ENCODE data around the gene THSD7A. TPM values are rescaled to one million over a fixed set of nuclear protein-coding genes. Genes with fewer than 3 reads are reported as not detected.

THSD7A gene
- total RNA-seq, 1 experiment from 2014 or later: 0.68 TPM

DNA sequence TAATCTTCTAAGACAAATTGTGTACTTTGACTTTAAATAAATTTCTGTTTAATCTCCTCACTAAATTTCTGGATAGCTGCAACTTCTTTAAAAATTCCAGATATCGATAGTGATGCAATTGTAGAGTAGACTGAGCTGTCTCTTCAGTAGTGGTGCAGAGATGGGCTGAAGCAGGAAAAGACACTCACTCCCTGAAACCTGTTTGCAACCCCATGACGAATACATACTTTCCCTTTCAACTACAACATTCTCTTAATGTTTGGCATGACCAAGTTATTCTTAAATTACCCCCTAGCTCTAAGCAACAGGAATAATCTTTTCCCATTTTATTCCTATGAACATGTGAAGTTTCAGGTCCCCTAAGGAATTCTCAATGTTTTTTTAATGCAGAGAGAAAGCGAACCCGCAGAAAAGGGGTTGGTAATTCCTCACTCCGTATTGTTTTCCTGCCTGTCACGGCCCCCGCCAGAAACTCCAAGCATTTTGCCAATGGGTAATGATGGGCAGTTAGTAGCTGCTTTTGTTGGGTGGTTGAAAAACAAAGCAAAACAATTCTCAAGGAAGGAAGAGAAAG lies 1.3 kb downstream of the THSD7A start:
- ChIA-PET CTCF (interaction anchor here (1.2 to 1.4 kb wide), 3 partner anchors 11 to 664 kb away, joined by 3 read pairs; no protein-coding TSS in a partner anchor), POLR2A (interaction anchor here (1.1 kb wide), 1 partner anchor 281 kb away, joined by 3 read pairs; no protein-coding TSS in a partner anchor)
- peaks cover 23% of the 10 kb centered on the region for H3K27me3 Mint-ChIP-seq (ENCODE audit: low read depth)
- H3K36me3 Mint-ChIP-seq: no peaks in the 10 kb centered on the region
- H3K27ac Mint-ChIP-seq: no peak overlapping the region
- no peaks in the 10 kb centered on the region for H3K9me3 Mint-ChIP-seq
- H3K4me1 Mint-ChIP-seq: peaks cover 26% of the 10 kb centered on the region
- TF ChIP-seq SMAD4 (CRISPR knock-in tag; IDR thresholded peaks at IDR 0.05): no peak
- peak overlapping the region; percentile 83 for H3K4me3 Mint-ChIP-seq
- no peak for DNase-seq (ENCODE audit: low spot score)
- no peak for ATAC-seq

DNA sequence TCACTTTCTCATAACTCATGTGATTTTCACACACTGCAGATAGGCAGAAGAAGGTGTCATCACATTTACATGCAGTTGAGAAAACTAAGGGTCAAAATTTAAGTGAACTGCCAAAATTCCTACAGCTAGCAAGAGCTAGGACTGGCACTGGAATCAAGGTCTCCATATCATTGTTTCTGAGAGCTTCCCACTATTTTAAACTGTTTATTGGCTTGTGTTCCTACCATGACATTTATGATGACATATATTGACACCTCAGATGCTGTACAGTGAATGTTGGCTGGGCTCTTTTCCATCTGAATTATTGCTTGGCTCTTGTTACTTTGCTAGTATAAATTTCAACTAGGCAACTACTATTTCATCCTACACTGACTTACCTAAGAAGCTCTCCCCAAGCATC lies 2.0 kb downstream of the THSD7A start:
- ATAC-seq (no peak), DNase-seq (ENCODE audit: low spot score) (no peak)
- Mint-ChIP-seq H3K27me3 (ENCODE audit: low read depth) (peaks cover 23% of the 10 kb centered on the region), H3K27ac (no peak overlapping the region), H3K4me3 (0 out of 2 replicates have a peak overlapping the region, but pooled peaks have one; percentile 83), H3K4me1 (peaks cover 26% of the 10 kb centered on the region), H3K9me3 (no peaks in the 10 kb centered on the region), H3K36me3 (no peaks in the 10 kb centered on the region)
- CTCF ChIA-PET: no interaction called here
- TF ChIP-seq, protein P1, sequence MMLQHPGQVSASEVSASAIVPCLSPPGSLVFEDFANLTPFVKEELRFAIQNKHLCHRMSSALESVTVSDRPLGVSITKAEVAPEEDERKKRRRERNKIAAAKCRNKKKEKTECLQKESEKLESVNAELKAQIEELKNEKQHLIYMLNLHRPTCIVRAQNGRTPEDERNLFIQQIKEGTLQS (CRISPR knock-in tag; conservative IDR thresholded peaks at IDR 0.05): no peak
- TF ChIP-seq ZNF423 (CRISPR knock-in tag; IDR thresholded peaks at IDR 0.05) (no peak), ZNF317 (CRISPR knock-in tag; IDR thresholded peaks at IDR 0.05; ENCODE audit: borderline replicate concordance, low read depth) (no peak)
- POLR2A ChIA-PET: no interaction called here

DNA sequence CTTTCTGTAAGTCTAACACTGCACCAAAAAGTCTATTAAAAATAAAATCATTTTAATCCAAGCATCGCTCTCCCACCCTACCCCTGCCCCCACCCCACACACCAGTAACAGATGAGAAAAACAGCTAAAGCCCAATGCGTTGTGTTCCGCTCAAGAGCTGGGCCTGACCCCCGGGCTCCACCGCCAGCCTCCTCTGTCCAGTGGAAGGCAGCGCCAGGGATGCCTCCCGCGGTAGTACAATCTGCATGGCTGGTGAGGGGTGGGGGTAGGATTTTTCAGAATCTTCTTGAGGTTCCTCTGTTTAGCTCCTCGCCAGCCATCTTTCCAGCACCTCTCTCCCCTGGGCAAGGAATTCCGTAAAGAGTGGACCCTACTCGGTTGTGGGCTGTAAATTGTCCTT lies 12.1 kb downstream of the THSD7A start:
- no peak for ATAC-seq
- no peak for DNase-seq (ENCODE audit: low spot score)
- CTCF ChIA-PET: interaction anchor here (0.6 to 1.4 kb wide), 2 partner anchors 11 to 272 kb away, joined by 3 read pairs; no protein-coding TSS in a partner anchor

DNA sequence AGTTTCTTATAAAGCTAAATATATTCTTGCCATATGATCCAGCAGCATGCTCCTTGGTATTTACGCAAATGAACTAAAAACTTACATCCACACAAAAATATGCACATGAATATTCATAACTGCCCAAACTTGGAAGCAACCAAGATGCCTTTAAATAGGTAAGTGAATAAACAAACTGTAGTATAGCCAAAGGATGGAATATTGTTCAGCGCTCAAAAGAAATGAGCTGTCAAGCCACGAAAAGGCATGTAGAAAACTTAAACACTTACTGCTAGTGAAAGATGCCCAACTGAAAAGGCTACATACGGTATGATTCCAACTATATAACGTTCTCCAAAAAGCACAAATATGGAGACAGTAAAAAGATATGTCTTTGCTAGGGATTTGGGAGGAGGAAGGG lies 12.7 kb downstream of the THSD7A start:
- TF ChIP-seq HMGA2 (CRISPR knock-in tag; IDR thresholded peaks at IDR 0.05) (no peak), GABPB1 (CRISPR knock-in tag; IDR thresholded peaks at IDR 0.05) (no peak)
- TF ChIP-seq, protein P1 (CRISPR knock-in tag; conservative IDR thresholded peaks at IDR 0.05): no peak

More for the DNA sequence above, 12.1 kb downstream of the THSD7A start:
- POLR2A ChIA-PET: interaction anchor here (0.6 kb wide), 1 partner anchor 20 kb away, joined by 5 read pairs; no protein-coding TSS in a partner anchor
- TF ChIP-seq, protein P2, sequence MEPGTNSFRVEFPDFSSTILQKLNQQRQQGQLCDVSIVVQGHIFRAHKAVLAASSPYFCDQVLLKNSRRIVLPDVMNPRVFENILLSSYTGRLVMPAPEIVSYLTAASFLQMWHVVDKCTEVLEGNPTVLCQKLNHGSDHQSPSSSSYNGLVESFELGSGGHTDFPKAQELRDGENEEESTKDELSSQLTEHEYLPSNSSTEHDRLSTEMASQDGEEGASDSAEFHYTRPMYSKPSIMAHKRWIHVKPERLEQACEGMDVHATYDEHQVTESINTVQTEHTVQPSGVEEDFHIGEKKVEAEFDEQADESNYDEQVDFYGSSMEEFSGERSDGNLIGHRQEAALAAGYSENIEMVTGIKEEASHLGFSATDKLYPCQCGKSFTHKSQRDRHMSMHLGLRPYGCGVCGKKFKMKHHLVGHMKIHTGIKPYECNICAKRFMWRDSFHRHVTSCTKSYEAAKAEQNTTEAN (CRISPR knock-in tag; IDR thresholded peaks at IDR 0.05): no peak
- TF ChIP-seq, protein P3, sequence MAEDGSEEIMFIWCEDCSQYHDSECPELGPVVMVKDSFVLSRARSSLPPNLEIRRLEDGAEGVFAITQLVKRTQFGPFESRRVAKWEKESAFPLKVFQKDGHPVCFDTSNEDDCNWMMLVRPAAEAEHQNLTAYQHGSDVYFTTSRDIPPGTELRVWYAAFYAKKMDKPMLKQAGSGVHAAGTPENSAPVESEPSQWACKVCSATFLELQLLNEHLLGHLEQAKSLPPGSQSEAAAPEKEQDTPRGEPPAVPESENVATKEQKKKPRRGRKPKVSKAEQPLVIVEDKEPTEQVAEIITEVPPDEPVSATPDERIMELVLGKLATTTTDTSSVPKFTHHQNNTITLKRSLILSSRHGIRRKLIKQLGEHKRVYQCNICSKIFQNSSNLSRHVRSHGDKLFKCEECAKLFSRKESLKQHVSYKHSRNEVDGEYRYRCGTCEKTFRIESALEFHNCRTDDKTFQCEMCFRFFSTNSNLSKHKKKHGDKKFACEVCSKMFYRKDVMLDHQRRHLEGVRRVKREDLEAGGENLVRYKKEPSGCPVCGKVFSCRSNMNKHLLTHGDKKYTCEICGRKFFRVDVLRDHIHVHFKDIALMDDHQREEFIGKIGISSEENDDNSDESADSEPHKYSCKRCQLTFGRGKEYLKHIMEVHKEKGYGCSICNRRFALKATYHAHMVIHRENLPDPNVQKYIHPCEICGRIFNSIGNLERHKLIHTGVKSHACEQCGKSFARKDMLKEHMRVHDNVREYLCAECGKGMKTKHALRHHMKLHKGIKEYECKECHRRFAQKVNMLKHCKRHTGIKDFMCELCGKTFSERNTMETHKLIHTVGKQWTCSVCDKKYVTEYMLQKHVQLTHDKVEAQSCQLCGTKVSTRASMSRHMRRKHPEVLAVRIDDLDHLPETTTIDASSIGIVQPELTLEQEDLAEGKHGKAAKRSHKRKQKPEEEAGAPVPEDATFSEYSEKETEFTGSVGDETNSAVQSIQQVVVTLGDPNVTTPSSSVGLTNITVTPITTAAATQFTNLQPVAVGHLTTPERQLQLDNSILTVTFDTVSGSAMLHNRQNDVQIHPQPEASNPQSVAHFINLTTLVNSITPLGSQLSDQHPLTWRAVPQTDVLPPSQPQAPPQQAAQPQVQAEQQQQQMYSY (CRISPR knock-in tag; IDR thresholded peaks at IDR 0.05): no peak
- TF ChIP-seq MYBL2 (CRISPR knock-in tag; IDR thresholded peaks at IDR 0.05) (no peak), RELA (CRISPR knock-in tag; IDR thresholded peaks at IDR 0.05; ENCODE audit: borderline replicate concordance) (no peak)
- TF ChIP-seq, protein P1 (CRISPR knock-in tag; conservative IDR thresholded peaks at IDR 0.05): no peak
- TF ChIP-seq, protein P4, sequence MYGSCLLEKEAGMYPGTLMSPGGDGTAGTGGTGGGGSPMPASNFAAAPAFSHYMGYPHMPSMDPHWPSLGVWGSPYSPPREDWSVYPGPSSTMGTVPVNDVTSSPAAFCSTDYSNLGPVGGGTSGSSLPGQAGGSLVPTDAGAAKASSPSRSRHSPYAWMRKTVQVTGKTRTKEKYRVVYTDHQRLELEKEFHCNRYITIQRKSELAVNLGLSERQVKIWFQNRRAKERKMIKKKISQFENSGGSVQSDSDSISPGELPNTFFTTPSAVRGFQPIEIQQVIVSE (CRISPR knock-in tag; IDR thresholded peaks at IDR 0.05; ENCODE audit: borderline replicate concordance): no peak
- Mint-ChIP-seq H3K9me3 (peaks cover 4% of the 10 kb centered on the region; the same call in 1 of the 2 replicates), H3K27me3 (ENCODE audit: low read depth) (no peaks in the 10 kb centered on the region), H3K4me1 (peaks cover 10% of the 10 kb centered on the region), H3K4me3 (no peak overlapping the region), H3K36me3 (no peaks in the 10 kb centered on the region), H3K27ac (no peak overlapping the region)

More for the DNA sequence above, 12.7 kb downstream of the THSD7A start:
- DNase-seq (ENCODE audit: low spot score) (no peak), ATAC-seq (no peak)
- ChIA-PET CTCF (interaction anchor here (1.4 kb wide), 1 partner anchor 12 kb away, joined by 3 read pairs; no protein-coding TSS in a partner anchor), POLR2A (no interaction called here)
- Mint-ChIP-seq H3K4me1 (peaks cover 10% of the 10 kb centered on the region), H3K9me3 (peaks cover 4% of the 10 kb centered on the region; the same call in 1 of the 2 replicates), H3K27ac (no peak overlapping the region), H3K4me3 (no peak overlapping the region), H3K36me3 (no peaks in the 10 kb centered on the region), H3K27me3 (ENCODE audit: low read depth) (no peaks in the 10 kb centered on the region)
